ENCODE measurements around the gene GNAZ.

The GNAZ gene

GRCh38 chr22:23098718-23099530 lies 28.6 kb downstream of the GNAZ start:
- H3K27ac ChIP-seq, result no peak overlapping the region
- TF ChIP-seq ZFX (IDR thresholded peaks at IDR 0.05; ENCODE audit: borderline replicate concordance), result no peak
- TF ChIP-seq CTCF (IDR thresholded peaks at IDR 0.05), result no peak

GRCh38 chr22:23099531-23099804 lies 29.1 kb downstream of the GNAZ start:
- no peak for TF ChIP-seq ZFX (IDR thresholded peaks at IDR 0.05; ENCODE audit: borderline replicate concordance)
- TF ChIP-seq CTCF (IDR thresholded peaks at IDR 0.05), result no peak
- H3K27ac ChIP-seq, result no peak overlapping the region

GRCh38 chr22:23100124-23100801 lies 29.9 kb downstream of the GNAZ start:
- TF ChIP-seq CTCF (IDR thresholded peaks at IDR 0.05), result no peak
- TF ChIP-seq ZFX (IDR thresholded peaks at IDR 0.05; ENCODE audit: borderline replicate concordance), result no peak
- no peak overlapping the region for H3K27ac ChIP-seq

- H3K27ac ChIP-seq, result no peak overlapping the region
- TF ChIP-seq CTCF (IDR thresholded peaks at IDR 0.05), result no peak
- no peak for TF ChIP-seq ZFX (IDR thresholded peaks at IDR 0.05; ENCODE audit: borderline replicate concordance)
Observed at GRCh38 chr22:23101524-23101923, 31.2 kb downstream of the GNAZ start.

GRCh38 chr22:23102002-23102655 lies 31.8 kb downstream of the GNAZ start:
- TF ChIP-seq CTCF (IDR thresholded peaks at IDR 0.05) (no peak), ZFX (IDR thresholded peaks at IDR 0.05; ENCODE audit: borderline replicate concordance) (no peak)

GRCh38 chr22:23102776-23103175 lies 32.5 kb downstream of the GNAZ start:
- H3K27ac ChIP-seq, result no peak overlapping the region
- TF ChIP-seq ZFX (IDR thresholded peaks at IDR 0.05; ENCODE audit: borderline replicate concordance), result no peak
- TF ChIP-seq CTCF (IDR thresholded peaks at IDR 0.05), result no peak

More at GRCh38 chr22:23102002-23102655, 31.8 kb downstream of the GNAZ start:
- no peak overlapping the region for H3K27ac ChIP-seq
